T-helper 2 cell (primary cell): ENCODE results near the gene SRC.
A peak's percentile ranks its signal among the peaks of the same experiment; 100 is the strongest.
"Not testable (repeated sequence)": the region's sequence is repeated elsewhere in the genome, so short reads cannot be mapped to it uniquely, and the experiment has no call there.

Experiments used
- DNase-seq, 5 experiments: peaks; one replicate each; pipeline versions ENCODE4 v3.0.0 to v3.0.0-alpha.2; 2012 to 2022

SRC gene

GRCh38 chr20:37364927-37365272 lies 19.0 kb downstream of the SRC start:
- DNase-seq = no peak

GRCh38 chr20:37365760-37366638 lies 20.1 kb downstream of the SRC start:
- DNase-seq = no peak

DNA sequence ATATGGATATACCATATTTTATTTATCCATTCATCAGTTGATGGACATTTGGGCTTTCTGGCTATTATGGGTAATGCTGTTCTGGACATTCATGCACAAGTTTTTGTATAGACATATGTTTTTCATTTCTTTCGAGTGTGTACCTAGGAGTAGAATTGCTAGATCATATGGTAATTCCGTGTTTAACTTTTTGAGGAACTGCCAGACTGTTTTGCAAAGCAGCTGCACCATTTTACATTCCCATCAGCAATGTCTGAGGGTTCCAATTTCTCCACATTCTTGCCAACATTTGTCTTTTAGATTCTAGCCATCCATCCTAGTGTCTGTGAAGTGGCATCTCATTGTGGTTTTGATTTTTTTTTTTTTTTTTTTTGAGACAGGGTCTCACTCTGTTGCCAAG lies 20.8 kb downstream of the SRC start:
- DNase-seq = no peak

DNA sequence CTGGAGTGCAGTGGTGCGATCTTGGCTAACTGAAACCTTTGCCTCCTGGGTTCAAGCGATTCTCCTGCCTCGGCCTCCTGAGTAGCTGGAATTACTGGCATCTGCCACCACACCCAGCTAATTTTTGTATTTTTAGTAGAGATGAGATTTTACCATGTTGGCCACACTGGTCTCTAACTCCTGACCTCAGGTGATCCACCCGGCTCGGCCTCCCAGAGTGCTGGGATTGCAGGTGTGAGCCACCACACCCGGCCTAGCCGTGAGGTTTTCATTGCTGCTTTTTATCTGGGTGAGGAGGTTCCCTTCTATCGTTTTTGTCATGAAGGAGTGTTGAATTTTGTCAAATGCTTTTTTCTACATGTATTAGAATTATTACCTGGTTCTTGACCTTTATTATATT lies 23.9 kb downstream of the SRC start:
- DNase-seq = no peak

GRCh38 chr20:37371845-37372244 lies 25.9 kb downstream of the SRC start:
- not testable (repeated sequence) for DNase-seq

GRCh38 chr20:37372441-37372840 lies 26.5 kb downstream of the SRC start:
- no peak for DNase-seq

- DNase-seq = no peak
Measured at GRCh38 chr20:37373020-37373598, 27.2 kb downstream of the SRC start.

DNA sequence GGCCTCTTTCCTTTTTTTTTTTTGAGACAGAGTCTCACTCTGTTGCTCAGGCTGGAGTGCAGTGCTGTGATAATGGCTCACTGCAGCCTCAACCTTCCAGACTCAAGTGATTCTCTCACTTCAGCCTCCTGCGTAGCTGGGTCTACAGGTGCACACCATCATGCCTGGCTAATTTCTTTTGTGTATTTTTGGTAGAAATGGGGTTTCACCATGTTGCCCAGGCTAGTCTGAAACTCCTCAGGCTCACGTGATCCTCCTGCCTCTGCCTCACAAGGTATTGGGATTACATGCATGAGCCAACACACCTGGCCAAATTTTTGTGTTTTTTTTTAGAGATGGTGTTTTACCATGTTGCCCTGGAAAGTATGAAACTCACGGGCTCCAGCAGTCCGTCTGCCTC lies 29.3 kb downstream of the SRC start:
- DNase-seq = no peak

DNA sequence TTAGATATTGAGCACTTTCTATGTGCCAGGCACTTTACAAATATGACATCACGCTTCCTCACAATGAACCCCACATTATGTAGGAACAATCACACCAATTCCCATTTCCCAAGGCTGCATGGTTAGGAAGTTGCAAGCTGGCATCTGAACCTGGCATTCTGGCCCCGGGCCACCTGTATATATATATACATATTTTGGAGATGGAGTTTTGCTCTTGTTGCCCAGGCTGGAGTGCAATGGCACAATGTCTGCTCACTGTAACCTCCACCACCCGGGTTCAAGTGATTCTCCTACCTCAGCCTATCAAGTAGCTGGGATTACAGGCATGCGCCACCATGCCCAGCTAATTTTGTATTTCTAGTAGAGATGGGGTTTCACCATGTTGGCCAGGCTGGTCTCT lies 30.4 kb downstream of the SRC start:
- DNase-seq = no peak

DNA sequence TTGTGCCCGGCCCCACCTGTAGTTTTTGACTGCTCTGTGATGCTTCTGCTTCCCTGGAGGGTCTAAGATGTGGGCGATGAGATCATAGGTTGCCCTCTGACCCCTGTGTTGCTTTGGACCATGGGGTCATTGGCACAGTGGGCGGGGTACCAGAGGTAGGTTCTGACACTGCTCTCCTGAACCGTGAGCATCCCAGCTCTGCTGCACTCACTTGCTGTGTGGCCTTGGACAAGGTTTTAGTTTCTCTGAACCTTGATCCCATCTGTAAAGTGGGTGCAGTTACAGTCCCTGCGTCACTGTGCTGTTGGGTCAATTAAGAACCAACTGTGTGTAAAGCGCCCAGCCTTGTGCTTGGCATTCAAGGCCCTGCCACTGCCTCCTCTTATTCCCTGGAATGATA lies 30.9 kb downstream of the SRC start:
- no peak for DNase-seq

GRCh38 chr20:37377346-37378081 lies 31.6 kb downstream of the SRC start:
- DNase-seq = no peak

- no peak for DNase-seq
Measured at GRCh38 chr20:37378420-37378784, 32.5 kb downstream of the SRC start.

DNA sequence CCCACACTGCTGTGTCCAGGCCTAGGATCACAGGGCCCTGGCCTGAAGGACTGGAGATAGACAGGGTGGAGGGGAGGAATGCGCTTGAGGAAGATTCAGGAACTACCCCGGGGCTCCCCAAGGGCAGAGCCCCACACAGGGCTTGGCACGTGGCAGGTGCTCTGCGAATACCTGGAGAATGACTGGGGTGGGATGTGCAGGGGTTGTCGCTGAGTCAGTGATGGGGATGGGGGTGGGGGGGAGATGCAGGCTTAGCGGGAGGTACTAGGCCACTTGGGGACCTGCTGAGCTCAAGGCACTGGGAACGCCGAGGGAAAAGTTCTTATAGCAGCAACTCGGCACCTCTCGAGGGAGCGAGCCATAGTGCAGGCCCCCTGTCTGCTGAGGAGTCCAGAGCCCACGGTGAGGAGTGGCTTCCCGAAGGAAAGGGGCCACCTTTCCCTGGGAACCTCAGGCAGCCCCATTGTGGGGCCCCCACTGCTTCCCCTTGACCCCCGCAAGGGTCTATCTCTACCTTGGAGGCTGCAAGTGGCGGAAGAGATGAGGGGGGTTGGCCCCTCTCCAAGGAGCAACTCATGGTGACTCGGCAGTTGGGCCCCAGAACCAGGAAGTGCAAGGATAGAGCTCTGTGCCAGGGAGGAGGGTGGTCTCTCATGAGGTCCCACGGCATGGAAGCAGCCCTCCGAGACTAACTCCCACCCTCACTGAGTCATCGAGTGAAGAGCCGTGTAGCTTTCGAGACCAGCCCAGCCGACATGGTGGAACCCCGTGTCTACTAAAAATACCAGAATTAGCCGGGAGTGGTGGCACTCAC lies 33.1 kb downstream of the SRC start:
- no peak for DNase-seq

GRCh38 chr20:37379967-37380828 lies 34.3 kb downstream of the SRC start:
- DNase-seq = no peak

GRCh38 chr20:37380864-37381579 lies 35.1 kb downstream of the SRC start:
- DNase-seq = no peak

- no peak for DNase-seq
Measured at GRCh38 chr20:37381621-37382471, 35.9 kb downstream of the SRC start.

GRCh38 chr20:37382482-37383120 lies 36.7 kb downstream of the SRC start:
- DNase-seq = peak in 1 of 5 experiments; percentile 2

DNA sequence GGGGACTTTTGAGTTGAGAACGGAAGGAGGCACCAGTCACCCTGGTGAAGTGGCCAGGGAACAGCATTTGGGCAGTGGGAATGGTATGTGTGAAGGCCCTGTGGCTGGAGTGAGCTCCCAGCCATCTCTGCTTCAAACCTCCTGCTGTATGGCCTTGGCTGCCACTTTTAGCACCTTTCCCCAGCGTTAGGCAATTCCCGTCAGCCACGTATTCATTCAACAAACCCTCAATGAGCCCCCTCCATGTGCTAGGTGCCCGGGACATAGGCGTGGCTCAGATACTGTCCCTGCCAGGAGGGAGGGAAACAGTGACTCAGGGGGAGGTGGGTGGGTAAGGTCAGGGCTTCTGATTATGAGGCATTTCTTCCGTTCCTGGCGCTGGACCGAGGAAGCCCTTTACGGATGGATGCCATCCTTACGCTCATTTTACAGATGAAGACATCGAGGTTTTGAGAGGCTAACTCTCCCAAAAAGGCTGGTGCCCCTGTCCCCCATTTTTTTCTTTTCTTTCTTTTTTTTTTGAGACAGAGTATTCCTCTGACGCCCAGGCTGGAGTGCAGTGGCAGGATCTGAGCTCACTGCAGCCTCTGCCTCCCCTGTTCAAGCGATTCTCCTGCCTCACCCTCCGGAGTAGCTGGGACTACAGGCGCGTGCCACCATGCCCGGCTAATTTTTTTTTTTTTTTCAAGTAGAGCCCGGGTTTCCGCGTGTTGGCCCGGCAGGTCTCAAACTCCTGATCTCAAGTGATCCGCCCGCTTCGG lies 37.5 kb downstream of the SRC start:
- DNase-seq = no peak

DNA sequence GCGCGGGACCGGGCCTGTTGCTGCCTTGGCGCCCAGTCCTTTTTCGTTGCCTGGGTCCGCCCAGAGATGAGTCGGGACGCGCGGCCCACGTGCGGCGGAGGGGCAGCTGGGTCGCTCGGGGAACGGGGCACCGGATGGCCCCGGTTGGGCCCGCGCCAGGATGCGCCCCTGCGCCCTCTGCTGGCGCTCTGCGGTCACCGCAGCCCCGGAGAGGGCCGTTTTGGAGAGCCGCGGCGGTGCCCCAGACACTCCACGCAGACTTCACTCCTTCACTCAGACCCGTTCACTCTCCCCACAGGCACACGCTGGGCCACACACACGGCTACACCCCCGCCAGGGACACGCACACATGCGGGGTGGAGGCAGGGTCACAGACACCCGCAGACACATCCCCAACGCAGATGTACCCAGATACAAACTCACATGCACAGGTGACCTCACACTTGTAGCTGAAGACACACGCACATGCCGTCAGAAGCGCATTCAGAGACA lies 38.8 kb downstream of the SRC start:
- DNase-seq = peak; percentile 58 to 68 (median 64)
